HEK293T (cell line): ENCODE results near the gene NMT1.

Source experiments
- CTCF ChIA-PET: fragments of 350-600 bp; formaldehyde crosslinking; extraction: SDS; loops from one replicate; lab custom pipeline; 2021; ENCODE audit warnings: antibody characterized with exemption, inconsistent platforms; lab: Yijun Ruan, JAX
- POLR2A ChIA-PET: fragments of 350-600 bp; formaldehyde crosslinking; extraction: SDS; loops from one replicate; lab custom pipeline; 2020; ENCODE audit warnings: antibody characterized with exemption, inconsistent platforms; lab: Yijun Ruan, JAX
- DNase-seq: peaks from one replicate; pipeline ENCODE4 v3.0.0; 2012; ENCODE audit warnings: mixed read lengths; ENCODE audit errors: extremely low spot score
- ARNT ChIP-seq: fragments of 450-650 bp; IDR thresholded peaks from 2 replicates; pipeline ENCODE4 v1.6.1; 2017; ENCODE audit warnings: mild to moderate bottlenecking
- BHLHE40 ChIP-seq: fragments of 450-650 bp; IDR thresholded peaks from 2 replicates; pipeline ENCODE4 v1.6.1; 2016; ENCODE audit warnings: mild to moderate bottlenecking, moderate library complexity, borderline replicate concordance
- CTBP1 ChIP-seq: fragments of 450-650 bp; IDR thresholded peaks from 2 replicates; pipeline ENCODE4 v1.6.1; 2016; ENCODE audit warnings: borderline replicate concordance
- ELF4 ChIP-seq: fragments of 450-650 bp; IDR thresholded peaks from 2 replicates; pipeline ENCODE4 v1.6.1; 2017; ENCODE audit warnings: antibody characterized with exemption
- FOXA1 ChIP-seq: fragments of 450-650 bp; IDR thresholded peaks from 2 replicates; pipeline ENCODE4 v1.6.1; 2016; ENCODE audit warnings: mild to moderate bottlenecking
- FOXK2 ChIP-seq: fragments of 450-650 bp; IDR thresholded peaks from 2 replicates; pipeline ENCODE4 v1.6.1; 2016; ENCODE audit warnings: mild to moderate bottlenecking
- FOXM1 ChIP-seq: fragments of 450-650 bp; IDR thresholded peaks from 2 replicates; pipeline ENCODE4 v1.6.1; 2017; ENCODE audit warnings: mild to moderate bottlenecking, borderline replicate concordance
- HDGF ChIP-seq: fragments of 450-650 bp; IDR thresholded peaks from 2 replicates; pipeline ENCODE4 v1.6.1; 2017; ENCODE audit warnings: antibody characterized with exemption, borderline replicate concordance
- L3MBTL2 ChIP-seq: fragments of 450-650 bp; conservative IDR thresholded peaks from 2 replicates; pipeline ENCODE4 v1.6.1; 2016; ENCODE audit warnings: mild to moderate bottlenecking
- LEF1 ChIP-seq: fragments of 450-650 bp; IDR thresholded peaks from 2 replicates; pipeline ENCODE4 v1.6.1; 2017; ENCODE audit warnings: mild to moderate bottlenecking, borderline replicate concordance
- NFRKB ChIP-seq: fragments of 450-650 bp; IDR thresholded peaks from 2 replicates; pipeline ENCODE4 v1.6.1; 2016; ENCODE audit warnings: mild to moderate bottlenecking, moderate library complexity
- PKNOX1 ChIP-seq: fragments of 450-650 bp; IDR thresholded peaks from 2 replicates; pipeline ENCODE4 v1.6.1; 2016
- SP1 ChIP-seq: fragments of 450-650 bp; IDR thresholded peaks from 2 replicates; pipeline ENCODE4 v1.6.1; 2017
- SUZ12 ChIP-seq: fragments of 450-650 bp; IDR thresholded peaks from 2 replicates; pipeline ENCODE4 v1.6.1; 2016; ENCODE audit warnings: mild to moderate bottlenecking
- TARDBP ChIP-seq: fragments of 450-650 bp; IDR thresholded peaks from 2 replicates; pipeline ENCODE4 v1.6.1; 2016
- ZNF384 ChIP-seq: fragments of 450-650 bp; IDR thresholded peaks from 2 replicates; pipeline ENCODE4 v1.6.1; 2016

Gene NMT1

GRCh38 chr17:45087504-45087975, 26.4 kb downstream of the NMT1 start:
- TF ChIP-seq L3MBTL2 (no peak), ARNT (no peak), CTBP1 (no peak)
- no peak for DNase-seq
- ChIA-PET CTCF (no interaction called here), POLR2A (no interaction called here)

GRCh38 chr17:45087978-45088377, 26.9 kb downstream of the NMT1 start:
- TF ChIP-seq FOXK2 (no peak), PKNOX1 (no peak), SUZ12 (no peak), NFRKB (no peak), ZNF384 (no peak), FOXM1 (no peak), BHLHE40 (no peak), FOXA1 (no peak), L3MBTL2 (no peak), ELF4 (no peak), LEF1 (no peak), HDGF (no peak), CTBP1 (no peak), ARNT (no peak), SP1 (no peak), TARDBP (no peak)
- POLR2A ChIA-PET: no interaction called here
- no peak for DNase-seq
- CTCF ChIA-PET: interaction anchor here (1.3 kb wide), 1 partner anchor 11 kb away, joined by 5 read pairs; no protein-coding TSS in a partner anchor

- no peak for TF ChIP-seq ZNF384
- TF ChIP-seq FOXM1: no peak
- TF ChIP-seq NFRKB: no peak
- TF ChIP-seq BHLHE40: no peak
- TF ChIP-seq LEF1: no peak
- no peak for TF ChIP-seq ELF4
- TF ChIP-seq CTBP1: no peak
- TF ChIP-seq HDGF: no peak
- TF ChIP-seq L3MBTL2: no peak
- no peak for TF ChIP-seq PKNOX1
- no peak for TF ChIP-seq SP1
- no peak for TF ChIP-seq SUZ12
- no peak for TF ChIP-seq FOXK2
- no peak for TF ChIP-seq ARNT
- no peak for TF ChIP-seq FOXA1
- no peak for TF ChIP-seq TARDBP
- ChIA-PET POLR2A (no interaction called here), CTCF (interaction anchor here (1.3 kb wide), 1 partner anchor 10 kb away, joined by 5 read pairs; no protein-coding TSS in a partner anchor)
- DNase-seq: no peak
These were observed 27.6 kb downstream of the NMT1 start for GRCh38 chr17:45088741-45089140.

- ChIA-PET POLR2A (no interaction called here), CTCF (no interaction called here)
- no peak for DNase-seq
These were observed 29.6 kb downstream of the NMT1 start for GRCh38 chr17:45090711-45091110.

GRCh38 chr17:45091778-45092425, 30.8 kb downstream of the NMT1 start:
- TF ChIP-seq BHLHE40: no peak
- no peak for TF ChIP-seq FOXA1
- TF ChIP-seq LEF1: no peak
- no peak for TF ChIP-seq ZNF384
- no peak for TF ChIP-seq FOXK2
- TF ChIP-seq SP1: no peak
- TF ChIP-seq PKNOX1: no peak
- no peak for TF ChIP-seq CTBP1
- TF ChIP-seq L3MBTL2: no peak
- no peak for TF ChIP-seq SUZ12
- TF ChIP-seq ELF4: no peak
- TF ChIP-seq TARDBP: no peak
- TF ChIP-seq NFRKB: no peak
- TF ChIP-seq ARNT: no peak
- CTCF ChIA-PET: interaction anchor here (1.0 kb wide), 1 partner anchor 43 kb away, joined by 4 read pairs; the partner anchor contains the start of gene ACBD4
- DNase-seq: no peak
- POLR2A ChIA-PET: no interaction called here

More at GRCh38 chr17:45090711-45091110, 29.6 kb downstream of the NMT1 start:
- no peak for TF ChIP-seq HDGF
- TF ChIP-seq NFRKB: no peak
- no peak for TF ChIP-seq FOXM1
- TF ChIP-seq BHLHE40: no peak
- no peak for TF ChIP-seq FOXK2
- TF ChIP-seq ELF4: no peak
- TF ChIP-seq SUZ12: no peak
- no peak for TF ChIP-seq CTBP1
- TF ChIP-seq ZNF384: no peak
- TF ChIP-seq L3MBTL2: no peak
- no peak for TF ChIP-seq LEF1
- no peak for TF ChIP-seq ARNT
- no peak for TF ChIP-seq PKNOX1
- no peak for TF ChIP-seq SP1
- TF ChIP-seq TARDBP: no peak
- no peak for TF ChIP-seq FOXA1
